CD14-positive monocyte (primary cell): Measurements from ENCODE around the gene MISFA. TPM values are rescaled to one million over a fixed set of nuclear protein-coding genes. Genes with fewer than 3 reads are reported as not detected.

Source experiments
- DNase-seq, 3 donors: peaks; one replicate each; pipeline ENCODE4 v3.0.0-alpha.2; 2011 to 2022
- H2AFZ ChIP-seq: 2 replicates; pipeline ENCODE4 v1.6.0; 2012; ENCODE audit warnings: mild to moderate bottlenecking, low read depth, low read length, inconsistent platforms; ENCODE audit not compliant: insufficient read depth, poor library complexity, severe bottlenecking
- H3K27ac ChIP-seq, 2 donors: 1 replicate in 1 of 2; 2 replicates in 1 of 2; pipeline ENCODE4 v1.5.1; 2012 to 2013; ENCODE audit warnings: low read length in 2 of 2, control low read depth in 1 of 2, inconsistent platforms in 1 of 2, low read depth in 1 of 2, mild to moderate bottlenecking in 1 of 2
- H3K27me3 ChIP-seq, 2 donors: one replicate each; pipeline versions ENCODE4 v1.6.0 to v1.6.1; 2011 to 2013; ENCODE audit warnings: low read length in 2 of 2; ENCODE audit not compliant: control insufficient read depth in 2 of 2, insufficient read depth in 2 of 2
- H3K36me3 ChIP-seq, 2 donors: replicated peaks in 1 of 2; 1 replicate in 1 of 2; 2 replicates in 1 of 2; pipeline versions ENCODE4 v1.5.1 to v1.6.1; 2012 to 2013; ENCODE audit warnings: low read length in 2 of 2, control low read depth in 1 of 2, inconsistent platforms in 1 of 2, mild to moderate bottlenecking in 1 of 2; ENCODE audit not compliant: insufficient read depth in 2 of 2, control insufficient read depth in 1 of 2
- H3K4me1 ChIP-seq, 2 donors: 1 replicate in 1 of 2; 2 replicates in 1 of 2; pipeline versions ENCODE4 v1.5.1 to v1.6.1; 2012 to 2013; ENCODE audit warnings: low read length in 2 of 2, control low read depth in 1 of 2, inconsistent platforms in 1 of 2, mild to moderate bottlenecking in 1 of 2, moderate library complexity in 1 of 2; ENCODE audit not compliant: insufficient read depth in 2 of 2, control insufficient read depth in 1 of 2
- H3K4me2 ChIP-seq: replicated peaks from 2 replicates; pipeline ENCODE3; 2012; ENCODE audit warnings: low read length, moderate library complexity, mild to moderate bottlenecking; ENCODE audit not compliant: poor library complexity, severe bottlenecking; ENCODE audit errors: extremely low read depth
- H3K4me3 ChIP-seq, 3 experiments: fragments of 200-600 bp in 1 of 3; sonication (generic) in 1 of 3; replicated peaks in 1 of 3; 1 replicate in 2 of 3; 2 replicates in 1 of 3; pipeline ENCODE4 v1.5.1; 2011 to 2013; ENCODE audit warnings: low read length in 3 of 3, mild to moderate bottlenecking in 3 of 3, control low read depth in 2 of 3, low read depth in 2 of 3, inconsistent platforms in 1 of 3, moderate library complexity in 1 of 3
- H3K79me2 ChIP-seq: 2 replicates; pipeline ENCODE4 v1.6.0; 2012; ENCODE audit warnings: mild to moderate bottlenecking, control low read depth, inconsistent platforms, low read length, moderate library complexity; ENCODE audit not compliant: insufficient read depth
- H3K9ac ChIP-seq: 2 replicates; pipeline ENCODE4 v1.6.0; 2017; ENCODE audit warnings: low read length, mild to moderate bottlenecking; ENCODE audit not compliant: insufficient read depth, poor library complexity, severe bottlenecking
- H3K9me3 ChIP-seq, 2 donors: replicated peaks in 1 of 2; 1 replicate in 1 of 2; 2 replicates in 1 of 2; pipeline versions ENCODE4 v1.5.1 to v1.6.1; 2012 to 2013; ENCODE audit warnings: low read length in 2 of 2, control low read depth in 1 of 2; ENCODE audit not compliant: control insufficient read depth in 1 of 2, insufficient read depth in 1 of 2
- H4K20me1 ChIP-seq: 2 replicates; pipeline ENCODE4 v1.6.0; 2012; ENCODE audit warnings: mild to moderate bottlenecking, low read length, control low read depth, moderate library complexity; ENCODE audit not compliant: insufficient read depth
- H3K27ac Mint-ChIP-seq, 7 donors: one replicate each; pipeline ENCODE4 v1.8.0; 2020; ENCODE audit warnings: mild to moderate bottlenecking in 7 of 7, mixed read lengths in 7 of 7, moderate library complexity in 6 of 7, inconsistent platforms in 2 of 7
- H3K27me3 Mint-ChIP-seq, 3 donors: one replicate each; pipeline ENCODE4 v1.8.0; 2021 to 2022; ENCODE audit warnings: low read depth in 3 of 3, mild to moderate bottlenecking in 3 of 3, mixed read lengths in 3 of 3, moderate library complexity in 3 of 3, inconsistent platforms in 1 of 3
- H3K36me3 Mint-ChIP-seq, 2 donors: one replicate each; pipeline ENCODE4 v1.8.0; 2020; ENCODE audit warnings: mixed read lengths in 2 of 2, inconsistent platforms in 1 of 2, mild to moderate bottlenecking in 1 of 2
- H3K4me1 Mint-ChIP-seq: one replicate; pipeline ENCODE4 v1.8.0; 2020; ENCODE audit warnings: mild to moderate bottlenecking, mixed read lengths
- H3K4me3 Mint-ChIP-seq, 2 donors: one replicate each; pipeline ENCODE4 v1.8.0; 2020; ENCODE audit warnings: mild to moderate bottlenecking in 2 of 2, mixed read lengths in 2 of 2, moderate library complexity in 1 of 2
- H3K9me3 Mint-ChIP-seq, 7 donors: one replicate each; pipeline ENCODE4 v1.8.0; 2020 to 2022; ENCODE audit warnings: mixed read lengths in 7 of 7, mild to moderate bottlenecking in 6 of 7, moderate library complexity in 6 of 7, inconsistent platforms in 2 of 7
- WGBS: methylation state at CpG from one replicate; pipeline ENCODE4 v1.1.5; 2013; ENCODE audit warnings: missing lambda C conversion rate; ENCODE audit not compliant: insufficient coverage; 5-methylcytosine and 5-hydroxymethylcytosine counted together
- intact Hi-C, 2 donors: fragments of 100-400 bp; cut with micrococcal nuclease; formaldehyde crosslinking; loops; one replicate each; pipeline versions ENCODE4 v1.15.0 to v1.15.1; 2023
- polyA plus RNA-seq, 3 donors: library from polyadenylated mRNA; depleted of rRNA in 1 of 3; unstranded in 2 of 3; stranded (reverse) in 1 of 3; fragments of 300-500 nt in 2 of 3; fragments of >200 nt in 1 of 3; fragmentation: Illumina TruSeq in 2 of 3; gene quantifications; 1 replicate in 2 of 3; 2 replicates in 1 of 3; pipeline ENCODE4 v1.2.3, GENCODE V29; 2012 to 2021
- TF ChIP-seq, protein P1 (sequence below): fragments of 200-600 bp; IDR thresholded peaks from one replicate; pipeline ENCODE4 v1.8.0; 2022; ENCODE audit warnings: antibody characterized with exemption, mild to moderate bottlenecking

The MISFA gene
- polyA plus RNA-seq, 3 donors: 0.43 TPM; not detected in 2

GRCh38 chr11:18615628-18616392, 16.2 kb downstream of the MISFA start:
- peaks cover 18 to 26% of the 10 kb centered on the region in 2 donors for H3K4me1 ChIP-seq
- H3K36me3 ChIP-seq: peaks cover 41 to 48% of the 10 kb centered on the region in 2 donors
- H3K4me3 Mint-ChIP-seq: no peak overlapping the region
- H3K79me2 ChIP-seq: peaks cover 41% of the 10 kb centered on the region
- no peak overlapping the region for H3K4me3 ChIP-seq
- H3K36me3 Mint-ChIP-seq: peaks cover 43 to 52% of the 10 kb centered on the region in 2 donors
- peaks cover 56% of the 10 kb centered on the region for H4K20me1 ChIP-seq
- no peak overlapping the region for H2AFZ ChIP-seq
- peak overlapping the region in 1 of 2 donors; percentile 42 for H3K27ac ChIP-seq
- 53% methylated on average over 3 of the region's 11 CpGs for WGBS
- H3K9me3 Mint-ChIP-seq: peaks cover 0 to 2% (median 0%) of the 10 kb centered on the region in 7 donors
- no peak overlapping the region for H3K4me2 ChIP-seq
- no peaks in the 10 kb centered on the region for H3K27me3 ChIP-seq
- H3K27ac Mint-ChIP-seq: peak overlapping the region; percentile 69 to 90 (median 79)
- DNase-seq: peak; percentile 53 to 88 (median 60)
- H3K27me3 Mint-ChIP-seq: peaks cover 0 to 2% (median 0%) of the 10 kb centered on the region in 3 donors
- intact Hi-C loops: no loop called here
- no peaks in the 10 kb centered on the region for H3K9me3 ChIP-seq
- no peak overlapping the region for H3K9ac ChIP-seq
- peaks cover 37% of the 10 kb centered on the region for H3K4me1 Mint-ChIP-seq
- TF ChIP-seq, protein P1, sequence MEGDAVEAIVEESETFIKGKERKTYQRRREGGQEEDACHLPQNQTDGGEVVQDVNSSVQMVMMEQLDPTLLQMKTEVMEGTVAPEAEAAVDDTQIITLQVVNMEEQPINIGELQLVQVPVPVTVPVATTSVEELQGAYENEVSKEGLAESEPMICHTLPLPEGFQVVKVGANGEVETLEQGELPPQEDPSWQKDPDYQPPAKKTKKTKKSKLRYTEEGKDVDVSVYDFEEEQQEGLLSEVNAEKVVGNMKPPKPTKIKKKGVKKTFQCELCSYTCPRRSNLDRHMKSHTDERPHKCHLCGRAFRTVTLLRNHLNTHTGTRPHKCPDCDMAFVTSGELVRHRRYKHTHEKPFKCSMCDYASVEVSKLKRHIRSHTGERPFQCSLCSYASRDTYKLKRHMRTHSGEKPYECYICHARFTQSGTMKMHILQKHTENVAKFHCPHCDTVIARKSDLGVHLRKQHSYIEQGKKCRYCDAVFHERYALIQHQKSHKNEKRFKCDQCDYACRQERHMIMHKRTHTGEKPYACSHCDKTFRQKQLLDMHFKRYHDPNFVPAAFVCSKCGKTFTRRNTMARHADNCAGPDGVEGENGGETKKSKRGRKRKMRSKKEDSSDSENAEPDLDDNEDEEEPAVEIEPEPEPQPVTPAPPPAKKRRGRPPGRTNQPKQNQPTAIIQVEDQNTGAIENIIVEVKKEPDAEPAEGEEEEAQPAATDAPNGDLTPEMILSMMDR: no peak

GRCh38 chr11:18617688-18618341, 18.2 kb downstream of the MISFA start:
- peaks cover 61% of the 10 kb centered on the region for H3K79me2 ChIP-seq
- Mint-ChIP-seq H3K4me3 (no peak overlapping the region), H3K27ac (peak overlapping the region in 4 of 7 donors; percentile 15 to 84 (median 33)), H3K9me3 (peaks cover 0 to 2% (median 0%) of the 10 kb centered on the region in 7 donors), H3K4me1 (peaks cover 37% of the 10 kb centered on the region), H3K27me3 (peaks cover 0 to 3% (median 0%) of the 10 kb centered on the region in 3 donors), H3K36me3 (peaks cover 30 to 39% of the 10 kb centered on the region in 2 donors)
- intact Hi-C loops: no loop called here
- no peak overlapping the region for H3K9ac ChIP-seq
- H3K36me3 ChIP-seq: peaks cover 24 to 30% of the 10 kb centered on the region in 2 donors
- peaks cover 76% of the 10 kb centered on the region for H4K20me1 ChIP-seq
- 0% methylated on average over 2 of the region's 10 CpGs for WGBS
- H3K4me2 ChIP-seq: no peak overlapping the region
- peak overlapping the region in 1 of 2 donors; percentile 18 for H3K27ac ChIP-seq
- no peaks in the 10 kb centered on the region for H3K9me3 ChIP-seq
- H3K27me3 ChIP-seq: no peaks in the 10 kb centered on the region
- no peak overlapping the region for H2AFZ ChIP-seq
- TF ChIP-seq, protein P1: no peak
- no peak overlapping the region for H3K4me3 ChIP-seq
- DNase-seq: no peak
- peaks cover 18 to 26% of the 10 kb centered on the region in 2 donors for H3K4me1 ChIP-seq
